H9 (cell line): ENCODE data around the gene FGA. TPM values are rescaled to one million over a fixed set of nuclear protein-coding genes. Genes with fewer than 3 reads are reported as not detected.

ENCODE experiments used
- DNase-seq: peaks from one replicate; pipeline ENCODE4 v3.0.0-alpha.2; 2017
- H2AFZ ChIP-seq: one replicate; pipeline ENCODE4 v1.6.1; 2013; ENCODE audit warnings: mild to moderate bottlenecking, low read length, control low read depth, moderate library complexity
- H2AK5ac ChIP-seq: 2 replicates; pipeline ENCODE4 v1.6.1; 2013; ENCODE audit warnings: low read length, control low read depth, mixed read lengths; ENCODE audit not compliant: insufficient read length
- H2BK120ac ChIP-seq: one replicate; pipeline ENCODE4 v1.6.1; 2013; ENCODE audit warnings: low read depth, mild to moderate bottlenecking, low read length, control low read depth, inconsistent platforms; ENCODE audit not compliant: poor library complexity, severe bottlenecking
- H2BK12ac ChIP-seq: 2 replicates; pipeline ENCODE4 v1.6.1; 2013; ENCODE audit warnings: low read length, control low read depth, mixed read lengths, low read depth; ENCODE audit not compliant: insufficient read length
- H2BK15ac ChIP-seq: 2 replicates; pipeline ENCODE4 v1.6.1; 2013; ENCODE audit warnings: low read depth, low read length, control low read depth
- H2BK20ac ChIP-seq: one replicate; pipeline ENCODE4 v1.6.1; 2013; ENCODE audit warnings: low read depth, mild to moderate bottlenecking, low read length, control low read depth, inconsistent platforms; ENCODE audit not compliant: poor library complexity, severe bottlenecking
- H2BK5ac ChIP-seq: 2 replicates; pipeline ENCODE4 v1.6.1; 2013; ENCODE audit warnings: low read length, control low read depth, mixed read lengths; ENCODE audit not compliant: insufficient read length
- H3K14ac ChIP-seq: 2 replicates; pipeline ENCODE4 v1.6.1; 2013; ENCODE audit warnings: low read length, control low read depth; ENCODE audit not compliant: insufficient read depth
- H3K18ac ChIP-seq: 2 replicates; pipeline ENCODE4 v1.6.1; 2013; ENCODE audit warnings: low read depth, mild to moderate bottlenecking, mixed read lengths, low read length, control low read depth; ENCODE audit not compliant: insufficient read length
- H3K23ac ChIP-seq: 2 replicates; pipeline ENCODE4 v1.6.1; 2013; ENCODE audit warnings: low read length, control low read depth, mixed read lengths, low read depth; ENCODE audit not compliant: insufficient read length
- H3K23me2 ChIP-seq: 2 replicates; pipeline ENCODE4 v1.6.1; 2013; ENCODE audit warnings: low read depth, mild to moderate bottlenecking, mixed read lengths, low read length, control low read depth; ENCODE audit not compliant: insufficient read length, poor library complexity, severe bottlenecking
- H3K27ac ChIP-seq: 2 replicates; pipeline ENCODE4 v1.5.1; 2013; ENCODE audit warnings: low read length, control low read depth, mixed read lengths, low read depth; ENCODE audit not compliant: insufficient read length
- H3K27me3 ChIP-seq: 2 replicates; pipeline ENCODE4 v1.6.1; 2013; ENCODE audit warnings: low read length, control low read depth, inconsistent platforms; ENCODE audit not compliant: insufficient read depth
- H3K4ac ChIP-seq: 2 replicates; pipeline ENCODE4 v1.6.1; 2013; ENCODE audit warnings: low read depth, mild to moderate bottlenecking, control low read depth, inconsistent platforms, low read length, moderate library complexity
- H3K4me1 ChIP-seq: 2 replicates; pipeline ENCODE4 v1.6.1; 2013; ENCODE audit warnings: low read length, control low read depth, inconsistent platforms; ENCODE audit not compliant: insufficient read depth
- H3K4me2 ChIP-seq: 2 replicates; pipeline ENCODE4 v1.6.1; 2013; ENCODE audit warnings: low read length, control low read depth, mixed read lengths; ENCODE audit not compliant: insufficient read length, insufficient read depth
- H3K56ac ChIP-seq: 2 replicates; pipeline ENCODE4 v1.6.1; 2013; ENCODE audit warnings: low read depth, mild to moderate bottlenecking, mixed read lengths, low read length, control low read depth; ENCODE audit not compliant: insufficient read length
- H3K79me1 ChIP-seq: 2 replicates; pipeline ENCODE4 v1.6.1; 2013; ENCODE audit warnings: low read depth, mild to moderate bottlenecking, moderate library complexity, low read length, control low read depth, inconsistent platforms; ENCODE audit not compliant: insufficient read depth, poor library complexity, severe bottlenecking
- H3K79me2 ChIP-seq: 2 replicates; pipeline ENCODE4 v1.6.1; 2013; ENCODE audit warnings: low read length, control low read depth, inconsistent platforms; ENCODE audit not compliant: insufficient read depth
- H3K9ac ChIP-seq: 2 replicates; pipeline ENCODE4 v1.6.1; 2013; ENCODE audit warnings: low read length, control low read depth, mixed read lengths; ENCODE audit not compliant: insufficient read length; ENCODE audit errors: extremely low read depth
- H3K9me3 ChIP-seq: one replicate; pipeline ENCODE4 v1.6.1; 2013; ENCODE audit warnings: low read depth, low read length, inconsistent platforms; ENCODE audit not compliant: control insufficient read depth
- H3T11ph ChIP-seq: one replicate; pipeline ENCODE4 v1.6.1; 2013; ENCODE audit warnings: mild to moderate bottlenecking, low read length, control low read depth, inconsistent platforms
- H4K20me1 ChIP-seq: one replicate; pipeline ENCODE4 v1.6.1; 2013; ENCODE audit not compliant: control insufficient read depth, insufficient read length, insufficient read depth
- H4K5ac ChIP-seq: 2 replicates; pipeline ENCODE4 v1.6.1; 2013; ENCODE audit warnings: low read depth, mild to moderate bottlenecking, mixed read lengths, low read length, control low read depth; ENCODE audit not compliant: insufficient read length
- H4K8ac ChIP-seq: replicated peaks from 2 replicates; pipeline ENCODE4 v1.6.1; 2013; ENCODE audit warnings: low read length, control low read depth, mixed read lengths, low read depth; ENCODE audit not compliant: insufficient read length
- H4K91ac ChIP-seq: 2 replicates; pipeline ENCODE4 v1.6.1; 2013; ENCODE audit warnings: low read depth, mild to moderate bottlenecking, moderate library complexity, mixed read lengths, low read length, control low read depth; ENCODE audit not compliant: insufficient read length
- H3K27ac Mint-ChIP-seq, 3 experiments: 2 replicates in 2 of 3; 3 replicates in 1 of 3; pipeline ENCODE4 v1.8.0; 2020 to 2021; ENCODE audit warnings: mixed read lengths in 3 of 3, mild to moderate bottlenecking in 1 of 3, moderate library complexity in 1 of 3
- H3K27me3 Mint-ChIP-seq: 2 replicates; pipeline ENCODE4 v1.8.0; 2021; ENCODE audit warnings: low read depth, mild to moderate bottlenecking, moderate library complexity, mixed read lengths
- H3K36me3 Mint-ChIP-seq, 3 experiments: 2 replicates in 2 of 3; 3 replicates in 1 of 3; pipeline ENCODE4 v1.8.0; 2020 to 2021; ENCODE audit warnings: low read depth in 3 of 3, mixed read lengths in 3 of 3; ENCODE audit not compliant: insufficient read depth in 1 of 3
- H3K4me1 Mint-ChIP-seq, 2 experiments: 2 replicates each; pipeline ENCODE4 v1.8.0; 2020; ENCODE audit warnings: mixed read lengths in 2 of 2
- H3K4me3 Mint-ChIP-seq, 2 experiments: 2 replicates in 1 of 2; 3 replicates in 1 of 2; pipeline ENCODE4 v1.8.0; 2020 to 2021; ENCODE audit warnings: mild to moderate bottlenecking in 2 of 2, mixed read lengths in 2 of 2, moderate library complexity in 1 of 2
- H3K9me3 Mint-ChIP-seq, 2 experiments: 2 replicates in 1 of 2; 3 replicates in 1 of 2; pipeline ENCODE4 v1.8.0; 2020; ENCODE audit warnings: mild to moderate bottlenecking in 2 of 2, mixed read lengths in 2 of 2, moderate library complexity in 1 of 2
- CTCF ChIP-seq: fragments of 200-600 bp; sonication (generic); conservative IDR thresholded peaks from 3 replicates; pipeline ENCODE4 v1.8.0; 2021; ENCODE audit warnings: antibody characterized with exemption, mild to moderate bottlenecking
- total RNA-seq: library from RNA; stranded (reverse); gene quantifications from 2 replicates; pipeline ENCODE4 v1.2.1, GENCODE V29; 2021

FGA gene
- total RNA-seq, 1 experiment from 2014 or later = not detected

GRCh38 chr4:154595807-154596206 lies 5.3 kb upstream of the FGA start:
- Histone ChIP-seq H3K27me3 (no peaks in the 10 kb centered on the region), H2BK120ac (no peak overlapping the region), H3K27ac (no peak overlapping the region), H2AFZ (no peak overlapping the region), H2BK15ac (no peak overlapping the region), H3K56ac (no peak overlapping the region), H3T11ph (no peak overlapping the region), H3K4me2 (no peak overlapping the region), H3K9me3 (no peaks in the 10 kb centered on the region), H3K23me2 (no peaks in the 10 kb centered on the region), H3K9ac (no peak overlapping the region), H3K23ac (no peak overlapping the region), H4K5ac (no peak overlapping the region), H2BK5ac (no peak overlapping the region), H2BK20ac (no peak overlapping the region), H3K4me1 (no peaks in the 10 kb centered on the region), H4K91ac (no peak overlapping the region), H4K20me1 (no peaks in the 10 kb centered on the region), H2AK5ac (no peak overlapping the region), H3K14ac (no peak overlapping the region), H3K4ac (no peak overlapping the region), H3K18ac (no peak overlapping the region), H2BK12ac (no peak overlapping the region), H4K8ac (no peak overlapping the region), H3K79me2 (no peaks in the 10 kb centered on the region), H3K79me1 (no peaks in the 10 kb centered on the region)
- H3K4me1 Mint-ChIP-seq = peaks cover under 1% of the 10 kb centered on the region in 2 experiments
- H3K27me3 Mint-ChIP-seq = no peaks in the 10 kb centered on the region
- TF ChIP-seq CTCF = no peak
- H3K9me3 Mint-ChIP-seq = no peaks in the 10 kb centered on the region
- no peaks in the 10 kb centered on the region for H3K36me3 Mint-ChIP-seq
- no peak overlapping the region for H3K4me3 Mint-ChIP-seq
- no peak overlapping the region for H3K27ac Mint-ChIP-seq
- no peak for DNase-seq
